PC-9 (cell line): ENCODE data around the gene GMEB2.

Source experiments
- EZH2 ChIP-seq: fragments of 200-600 bp; sonication (generic); IDR thresholded peaks from 2 replicates; pipeline ENCODE4 v1.8.0; 2017; ENCODE audit warnings: antibody characterized with exemption, low read depth
- TF ChIP-seq, protein P1 (sequence below): fragments of 200-600 bp; sonication (generic); conservative IDR thresholded peaks from 2 replicates; pipeline ENCODE4 v1.6.1; 2017; ENCODE audit warnings: mixed run types, antibody characterized with exemption, mild to moderate bottlenecking, moderate library complexity

DNA sequence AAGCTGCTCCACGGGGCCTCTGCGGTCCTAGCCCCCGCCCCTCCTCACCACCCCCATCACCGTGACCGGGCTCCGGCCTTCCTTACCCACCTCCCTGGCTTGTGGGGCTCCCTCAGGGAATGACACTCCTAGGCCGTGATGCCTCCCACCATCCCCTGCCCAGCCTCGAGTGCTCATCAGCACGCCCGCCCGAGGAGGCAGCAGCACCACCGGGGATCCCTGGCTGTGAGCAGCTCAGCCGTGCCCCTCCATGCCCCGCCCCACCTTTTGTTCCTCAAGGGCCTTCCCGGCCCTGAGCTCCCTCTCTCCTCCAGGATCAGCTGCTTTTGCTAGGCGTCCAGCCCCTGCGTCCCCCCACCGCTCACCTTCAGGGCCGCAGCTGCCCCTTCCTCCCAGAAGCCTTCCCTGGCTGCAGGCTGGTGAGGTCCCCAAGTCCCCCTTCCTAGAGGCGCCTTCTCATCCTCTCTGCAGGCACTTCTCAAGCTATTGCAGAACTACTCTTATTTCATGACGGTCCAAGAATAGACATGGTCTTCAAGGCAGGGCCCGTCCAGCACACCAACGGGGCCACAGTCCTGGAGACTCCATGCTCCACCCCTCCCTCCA, 69.9 kb downstream of the GMEB2 start:
- TF ChIP-seq, protein P1, sequence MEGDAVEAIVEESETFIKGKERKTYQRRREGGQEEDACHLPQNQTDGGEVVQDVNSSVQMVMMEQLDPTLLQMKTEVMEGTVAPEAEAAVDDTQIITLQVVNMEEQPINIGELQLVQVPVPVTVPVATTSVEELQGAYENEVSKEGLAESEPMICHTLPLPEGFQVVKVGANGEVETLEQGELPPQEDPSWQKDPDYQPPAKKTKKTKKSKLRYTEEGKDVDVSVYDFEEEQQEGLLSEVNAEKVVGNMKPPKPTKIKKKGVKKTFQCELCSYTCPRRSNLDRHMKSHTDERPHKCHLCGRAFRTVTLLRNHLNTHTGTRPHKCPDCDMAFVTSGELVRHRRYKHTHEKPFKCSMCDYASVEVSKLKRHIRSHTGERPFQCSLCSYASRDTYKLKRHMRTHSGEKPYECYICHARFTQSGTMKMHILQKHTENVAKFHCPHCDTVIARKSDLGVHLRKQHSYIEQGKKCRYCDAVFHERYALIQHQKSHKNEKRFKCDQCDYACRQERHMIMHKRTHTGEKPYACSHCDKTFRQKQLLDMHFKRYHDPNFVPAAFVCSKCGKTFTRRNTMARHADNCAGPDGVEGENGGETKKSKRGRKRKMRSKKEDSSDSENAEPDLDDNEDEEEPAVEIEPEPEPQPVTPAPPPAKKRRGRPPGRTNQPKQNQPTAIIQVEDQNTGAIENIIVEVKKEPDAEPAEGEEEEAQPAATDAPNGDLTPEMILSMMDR, result no peak
- no peak for TF ChIP-seq EZH2
